ENCODE data around the gene MPL.

The MPL gene

GRCh38 chr1:43381612-43382011 is 44.0 kb downstream of the MPL start:
- TF ChIP-seq REST (IDR thresholded peaks at IDR 0.05; ENCODE audit: insufficient read depth in 1 of 2, low read depth in 2 of 2, low read length in 2 of 2): no peak
- no peak for TF ChIP-seq TAF1 (IDR thresholded peaks at IDR 0.05; ENCODE audit: borderline replicate concordance, insufficient read depth, low read length)
- no peak for TF ChIP-seq POLR2AphosphoS5 (IDR thresholded peaks at IDR 0.05; ENCODE audit: low read depth, low read length)
- TF ChIP-seq FOXP2 (optimal IDR thresholded peaks at IDR 0.05; ENCODE audit: borderline replicate concordance, extremely low read depth, extremely low read length, insufficient read depth): no peak
- TF ChIP-seq SIN3A (IDR thresholded peaks at IDR 0.05; ENCODE audit: borderline replicate concordance, insufficient read depth, low read length): no peak

GRCh38 chr1:43382027-43382779 is 44.6 kb downstream of the MPL start:
- TF ChIP-seq POLR2AphosphoS5 (IDR thresholded peaks at IDR 0.05; ENCODE audit: low read depth, low read length) (no peak; the same call in 1 of the 2 replicates), REST (IDR thresholded peaks at IDR 0.05; ENCODE audit: insufficient read depth in 1 of 2, low read depth in 2 of 2, low read length in 2 of 2) (no peak), TAF1 (IDR thresholded peaks at IDR 0.05; ENCODE audit: borderline replicate concordance, insufficient read depth, low read length) (no peak), SIN3A (IDR thresholded peaks at IDR 0.05; ENCODE audit: borderline replicate concordance, insufficient read depth, low read length) (no peak), FOXP2 (optimal IDR thresholded peaks at IDR 0.05; ENCODE audit: borderline replicate concordance, extremely low read depth, extremely low read length, insufficient read depth) (no peak)

- no peak for TF ChIP-seq TAF1 (IDR thresholded peaks at IDR 0.05; ENCODE audit: borderline replicate concordance, insufficient read depth, low read length)
- TF ChIP-seq POLR2AphosphoS5 (IDR thresholded peaks at IDR 0.05; ENCODE audit: low read depth, low read length): no peak
Observed at GRCh38 chr1:43383449-43383848, 45.8 kb downstream of the MPL start.

- no peak for TF ChIP-seq TAF1 (IDR thresholded peaks at IDR 0.05; ENCODE audit: borderline replicate concordance, insufficient read depth, low read length)
- TF ChIP-seq REST (IDR thresholded peaks at IDR 0.05; ENCODE audit: insufficient read depth in 1 of 2, low read depth in 2 of 2, low read length in 2 of 2): no peak
- TF ChIP-seq POLR2AphosphoS5 (IDR thresholded peaks at IDR 0.05; ENCODE audit: low read depth, low read length): no peak
- no peak for TF ChIP-seq SIN3A (IDR thresholded peaks at IDR 0.05; ENCODE audit: borderline replicate concordance, insufficient read depth, low read length)
- no peak for TF ChIP-seq FOXP2 (optimal IDR thresholded peaks at IDR 0.05; ENCODE audit: borderline replicate concordance, extremely low read depth, extremely low read length, insufficient read depth)
Observed at GRCh38 chr1:43386676-43387075, 49.1 kb downstream of the MPL start.

- no peak for TF ChIP-seq REST (IDR thresholded peaks at IDR 0.05; ENCODE audit: insufficient read depth in 1 of 2, low read depth in 2 of 2, low read length in 2 of 2)
- no peak for TF ChIP-seq POLR2AphosphoS5 (IDR thresholded peaks at IDR 0.05; ENCODE audit: low read depth, low read length)
- no peak for TF ChIP-seq TAF1 (IDR thresholded peaks at IDR 0.05; ENCODE audit: borderline replicate concordance, insufficient read depth, low read length)
- TF ChIP-seq SIN3A (IDR thresholded peaks at IDR 0.05; ENCODE audit: borderline replicate concordance, insufficient read depth, low read length): no peak
- no peak for TF ChIP-seq FOXP2 (optimal IDR thresholded peaks at IDR 0.05; ENCODE audit: borderline replicate concordance, extremely low read depth, extremely low read length, insufficient read depth)
Observed at GRCh38 chr1:43387976-43388599, 50.5 kb downstream of the MPL start.
